RWPE1 (cell line): ENCODE data around the gene FBRSL1.
A peak's percentile ranks its signal among the peaks of the same experiment; 100 is the strongest.

Experiments
- CTCF ChIA-PET: fragments of 350-600 bp; sonication (Branson Sonifier 250); formaldehyde crosslinking; extraction: SDS; loops from one replicate; lab custom pipeline; 2021; lab: Yijun Ruan, JAX
- POLR2A ChIA-PET: fragments of 400-600 bp; formaldehyde crosslinking; extraction: SDS; loops from one replicate; lab custom pipeline; 2020; ENCODE audit warnings: antibody characterized with exemption; ENCODE audit not compliant: low non-redundant PET; lab: Yijun Ruan, JAX
- DNase-seq: peaks from one replicate; pipeline ENCODE4 v3.0.0; 2012; ENCODE audit warnings: low spot score
- H3K27ac ChIP-seq: fragments of 450-650 bp; 2 replicates; pipeline ENCODE4 v1.5.1; 2017
- TF ChIP-seq, protein P1 (sequence below): fragments of 450-650 bp; conservative IDR thresholded peaks from 2 replicates; pipeline ENCODE4 v1.5.1; 2017; ENCODE audit warnings: low read depth, mild to moderate bottlenecking

FBRSL1 gene

DNA sequence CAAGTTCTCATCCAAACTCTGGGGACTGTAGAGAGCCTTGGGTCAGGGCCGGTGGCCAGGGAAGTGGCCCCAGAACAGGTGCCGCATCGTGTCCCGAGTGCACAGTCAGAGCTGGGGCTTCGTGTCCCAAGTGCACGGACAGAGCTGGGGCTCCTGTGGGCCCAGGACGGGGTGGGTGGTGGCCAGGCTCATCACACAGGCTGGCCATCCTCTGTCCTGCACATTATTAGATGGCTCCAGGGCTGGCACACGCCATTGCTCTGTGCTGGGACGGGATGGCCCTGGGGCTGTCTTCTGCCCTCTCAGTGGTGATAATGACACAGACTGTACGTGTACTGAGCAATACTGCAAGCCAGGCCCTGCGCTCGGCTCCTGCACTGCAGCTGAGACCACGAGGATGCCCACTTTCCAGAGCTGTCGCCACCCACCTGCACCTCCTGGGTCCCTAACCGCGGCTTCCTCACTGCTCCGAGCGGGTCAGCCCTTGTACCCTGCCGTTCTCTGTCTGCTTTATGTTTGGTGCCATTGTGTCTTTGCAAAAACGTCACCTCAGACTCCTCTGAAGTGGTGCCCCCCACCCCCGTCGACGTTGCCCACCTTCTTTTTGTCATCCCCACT is 1.9 kb downstream of the FBRSL1 start:
- CTCF ChIA-PET: interaction anchor here (0.7 kb wide), 1 partner anchor 32 kb away, joined by 3 read pairs; no protein-coding TSS in a partner anchor

DNA sequence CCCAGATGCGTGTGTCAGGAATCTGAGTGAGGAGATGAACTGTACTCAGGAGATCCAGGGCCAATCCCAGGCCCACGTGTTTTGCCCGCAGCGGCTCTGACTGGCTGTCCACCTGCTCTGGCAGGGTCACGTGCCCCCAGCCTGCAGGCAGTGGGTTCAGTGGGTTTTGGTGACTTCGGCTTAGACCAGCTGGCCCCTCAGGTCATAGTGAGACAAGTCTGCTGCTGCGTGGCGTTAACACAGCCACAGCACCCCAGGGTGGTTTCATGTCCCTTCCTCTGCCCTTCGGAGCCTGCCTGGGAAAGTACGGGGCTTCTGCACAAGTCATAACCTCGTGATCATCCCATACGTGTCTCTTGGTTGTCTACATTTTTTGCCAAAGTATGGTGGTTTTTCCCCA is 2.6 kb downstream of the FBRSL1 start:
- CTCF ChIA-PET: interaction anchor here (0.7 kb wide), 1 partner anchor 28 kb away, joined by 3 read pairs; no protein-coding TSS in a partner anchor
- POLR2A ChIA-PET: no interaction called here
- H3K27ac ChIP-seq: peak overlapping the region; percentile 49
- TF ChIP-seq, protein P1, sequence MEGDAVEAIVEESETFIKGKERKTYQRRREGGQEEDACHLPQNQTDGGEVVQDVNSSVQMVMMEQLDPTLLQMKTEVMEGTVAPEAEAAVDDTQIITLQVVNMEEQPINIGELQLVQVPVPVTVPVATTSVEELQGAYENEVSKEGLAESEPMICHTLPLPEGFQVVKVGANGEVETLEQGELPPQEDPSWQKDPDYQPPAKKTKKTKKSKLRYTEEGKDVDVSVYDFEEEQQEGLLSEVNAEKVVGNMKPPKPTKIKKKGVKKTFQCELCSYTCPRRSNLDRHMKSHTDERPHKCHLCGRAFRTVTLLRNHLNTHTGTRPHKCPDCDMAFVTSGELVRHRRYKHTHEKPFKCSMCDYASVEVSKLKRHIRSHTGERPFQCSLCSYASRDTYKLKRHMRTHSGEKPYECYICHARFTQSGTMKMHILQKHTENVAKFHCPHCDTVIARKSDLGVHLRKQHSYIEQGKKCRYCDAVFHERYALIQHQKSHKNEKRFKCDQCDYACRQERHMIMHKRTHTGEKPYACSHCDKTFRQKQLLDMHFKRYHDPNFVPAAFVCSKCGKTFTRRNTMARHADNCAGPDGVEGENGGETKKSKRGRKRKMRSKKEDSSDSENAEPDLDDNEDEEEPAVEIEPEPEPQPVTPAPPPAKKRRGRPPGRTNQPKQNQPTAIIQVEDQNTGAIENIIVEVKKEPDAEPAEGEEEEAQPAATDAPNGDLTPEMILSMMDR: no peak
- DNase-seq: no peak

More for the DNA sequence above, 1.9 kb downstream of the FBRSL1 start:
- no peak for DNase-seq
- TF ChIP-seq, protein P1: no peak
- peak overlapping the region; percentile 64 for H3K27ac ChIP-seq
- POLR2A ChIA-PET: no interaction called here

DNA sequence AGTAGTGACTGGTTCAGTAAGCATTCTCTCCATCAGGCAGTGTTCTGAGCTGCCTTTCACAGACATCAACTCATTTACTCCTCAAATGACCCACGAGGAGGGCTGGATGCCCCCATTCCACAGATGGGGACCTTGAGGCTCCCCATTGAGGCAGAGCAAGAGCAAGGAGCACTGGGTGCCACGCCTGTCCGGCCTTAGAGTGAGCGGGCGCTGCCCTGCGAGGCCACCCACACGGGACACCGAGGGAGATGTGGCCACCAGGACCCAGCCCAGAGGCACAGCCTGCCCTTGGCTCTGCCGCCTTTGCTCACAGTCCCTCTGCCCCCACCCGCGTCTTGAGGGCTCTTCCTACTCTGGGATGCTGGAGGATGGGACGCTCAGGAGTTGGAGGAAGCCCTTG is 3.0 kb downstream of the FBRSL1 start:
- no peak for DNase-seq
- TF ChIP-seq, protein P1: no peak
- ChIA-PET CTCF (interaction anchor here (0.7 kb wide), 1 partner anchor 28 kb away, joined by 3 read pairs; no protein-coding TSS in a partner anchor), POLR2A (no interaction called here)
- peak overlapping the region; percentile 49 for H3K27ac ChIP-seq

DNA sequence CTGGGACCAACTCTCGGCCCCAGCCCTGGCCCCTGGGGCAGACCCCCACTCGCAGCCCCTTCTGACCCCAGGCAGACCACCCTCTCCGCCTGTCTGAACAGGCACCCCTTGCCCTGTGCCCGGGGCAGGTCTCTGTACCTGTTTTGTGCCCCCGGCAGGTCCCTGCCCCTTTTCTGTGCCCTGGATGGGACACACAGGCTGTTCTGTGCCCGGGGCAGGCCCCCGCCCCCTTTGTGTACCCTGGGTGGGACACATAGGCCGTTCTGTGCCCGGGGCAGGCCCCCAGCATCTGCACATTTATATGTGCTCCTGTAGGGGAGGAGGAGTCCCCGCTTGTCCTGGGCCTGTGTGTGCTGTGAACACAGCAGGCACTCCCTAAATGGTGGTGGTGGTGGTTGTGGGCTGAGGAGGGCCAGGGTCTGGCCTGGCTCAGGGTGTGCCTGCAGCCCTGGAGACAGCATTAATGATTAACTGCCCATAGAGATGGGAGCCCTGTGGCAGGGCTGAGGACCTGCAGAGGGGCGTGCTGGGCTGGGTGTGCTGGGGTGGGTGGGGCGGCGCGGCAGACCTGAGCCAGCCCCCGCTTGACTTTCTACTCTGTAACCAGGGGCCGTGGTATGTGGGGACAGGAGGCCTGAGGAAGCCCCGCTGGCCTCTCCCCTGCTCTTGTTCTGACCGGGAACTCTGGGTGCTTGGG is 3.7 kb downstream of the FBRSL1 start:
- TF ChIP-seq, protein P1: no peak
- no peak for DNase-seq
- peak overlapping the region; percentile 49 for H3K27ac ChIP-seq
- POLR2A ChIA-PET: no interaction called here
- CTCF ChIA-PET: no interaction called here

DNA sequence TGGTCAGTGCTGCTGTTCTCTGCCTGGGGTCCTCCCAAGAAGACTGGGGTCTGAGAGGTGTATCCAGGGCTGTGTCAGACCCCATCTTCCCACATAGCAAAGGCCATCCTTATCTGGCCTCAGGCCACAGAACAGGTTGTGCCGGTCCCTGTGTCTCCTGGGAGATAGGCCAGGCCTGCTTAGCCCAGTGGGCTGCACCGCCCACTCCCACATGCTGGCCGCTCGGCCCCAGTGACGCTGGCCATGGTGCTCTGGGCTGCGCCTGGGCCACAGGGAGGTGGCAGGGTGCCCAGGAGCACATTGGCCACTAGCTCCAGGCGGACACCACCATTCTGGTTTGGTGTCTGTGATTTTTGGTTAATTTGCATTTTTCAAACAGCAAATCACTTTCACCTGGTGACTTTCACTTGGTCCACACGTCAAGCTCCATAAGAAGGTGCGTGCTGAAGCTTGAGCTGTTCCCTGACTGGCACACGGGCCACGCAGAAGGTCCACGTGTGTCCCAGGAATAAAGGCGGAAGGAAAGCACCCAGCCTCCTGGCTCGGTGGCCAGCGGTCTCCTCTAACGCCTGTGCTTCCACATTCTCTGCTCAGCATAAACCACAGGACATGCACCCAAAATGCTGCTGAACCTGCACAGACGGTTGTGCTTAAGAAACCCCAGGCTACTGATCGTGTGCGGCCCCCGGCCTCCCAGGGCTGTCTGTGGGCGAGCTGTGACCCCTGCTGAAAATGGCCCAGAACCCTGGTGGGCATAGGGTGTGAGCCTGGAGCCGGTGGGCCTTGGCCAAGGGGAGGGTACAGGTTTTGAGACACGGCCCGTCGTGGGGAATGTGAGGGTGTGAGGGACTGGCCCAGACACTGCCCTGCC is 4.6 kb downstream of the FBRSL1 start:
- peak overlapping the region; percentile 49 for H3K27ac ChIP-seq
- ChIA-PET CTCF (no interaction called here), POLR2A (no interaction called here)
- TF ChIP-seq, protein P1: no peak
- no peak for DNase-seq

DNA sequence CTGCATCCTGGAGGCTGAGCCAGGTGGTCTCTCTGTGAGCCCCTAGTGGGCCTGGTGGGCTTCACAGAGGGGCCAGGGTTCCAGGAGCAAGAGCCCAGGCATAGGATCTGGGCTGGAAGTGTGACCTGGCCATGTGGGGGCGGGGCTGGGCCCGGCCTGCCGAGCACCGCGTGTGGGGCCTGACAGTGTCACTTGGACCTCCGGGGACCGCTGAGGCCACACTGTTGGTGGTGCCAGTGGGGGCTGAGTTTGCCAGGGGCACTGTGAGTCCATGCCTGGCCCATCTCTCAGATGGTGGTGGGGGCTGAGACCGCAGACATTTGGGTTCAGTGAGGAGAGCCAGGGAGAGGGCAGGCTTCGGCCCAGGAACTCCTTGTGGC is 5.2 kb downstream of the FBRSL1 start:
- POLR2A ChIA-PET: no interaction called here
- H3K27ac ChIP-seq: peak overlapping the region; percentile 49

More for the DNA sequence above, 5.2 kb downstream of the FBRSL1 start:
- TF ChIP-seq, protein P1: no peak
- no peak for DNase-seq
- CTCF ChIA-PET: no interaction called here
